Natural killer cell (primary cell): ENCODE results near the gene COL8A2. TPM values are rescaled to one million over a fixed set of nuclear protein-coding genes. Genes with fewer than 3 reads are reported as not detected.
A peak's percentile ranks its signal among the peaks of the same experiment; 100 is the strongest.

Experiments
- ATAC-seq, 3 donors: fragments of 150-1000 bp in 2 of 3; fragments of 200-7000 bp in 1 of 3; cut with Tn5 transposase; 1 replicate in 1 of 3; 2 replicates in 2 of 3; pipeline ENCODE4 v1.10.0; 2021; ENCODE audit warnings: mild to moderate bottlenecking in 2 of 3, moderate library complexity in 2 of 3
- DNase-seq, 2 donors: peaks; one replicate each; pipeline versions ENCODE4 v3.0.0 to v3.0.0-alpha.2; 2013 to 2021; ENCODE audit warnings: mixed read lengths in 1 of 2
- H3K27ac ChIP-seq: one replicate; pipeline ENCODE4 v1.5.1; 2013; ENCODE audit warnings: mild to moderate bottlenecking, low read length
- H3K27me3 ChIP-seq: one replicate; pipeline ENCODE4 v1.6.1; 2013; ENCODE audit warnings: low read length; ENCODE audit not compliant: control insufficient read depth, insufficient read depth
- H3K36me3 ChIP-seq: one replicate; pipeline ENCODE4 v1.6.1; 2013; ENCODE audit warnings: low read length; ENCODE audit not compliant: control insufficient read depth, insufficient read depth
- H3K4me1 ChIP-seq: one replicate; pipeline ENCODE4 v1.6.1; 2013; ENCODE audit warnings: low read length; ENCODE audit not compliant: control insufficient read depth, insufficient read depth
- H3K4me3 ChIP-seq: one replicate; pipeline ENCODE4 v1.5.1; 2013; ENCODE audit warnings: low read length
- H3K9me3 ChIP-seq: one replicate; pipeline ENCODE4 v1.6.1; 2013; ENCODE audit warnings: low read length; ENCODE audit not compliant: control insufficient read depth, insufficient read depth
- H3K27ac Mint-ChIP-seq, 2 donors: one replicate each; pipeline ENCODE4 v1.8.0; 2022; ENCODE audit warnings: mild to moderate bottlenecking in 2 of 2, mixed read lengths in 2 of 2, moderate library complexity in 1 of 2
- H3K27me3 Mint-ChIP-seq, 2 donors: one replicate each; pipeline ENCODE4 v1.8.0; 2022; ENCODE audit warnings: low read depth in 2 of 2, mixed read lengths in 2 of 2
- H3K36me3 Mint-ChIP-seq: one replicate; pipeline ENCODE4 v1.8.0; 2022; ENCODE audit warnings: mixed read lengths
- H3K4me1 Mint-ChIP-seq, 2 donors: one replicate each; pipeline ENCODE4 v1.8.0; 2022; ENCODE audit warnings: mixed read lengths in 2 of 2
- H3K4me3 Mint-ChIP-seq: one replicate; pipeline ENCODE4 v1.8.0; 2022; ENCODE audit warnings: mild to moderate bottlenecking, moderate library complexity, mixed read lengths
- H3K9me3 Mint-ChIP-seq, 2 donors: one replicate each; pipeline ENCODE4 v1.8.0; 2022; ENCODE audit warnings: mixed read lengths in 2 of 2
- WGBS: methylation state at CpG from one replicate; pipeline ENCODE4 v1.1.7; 2013; ENCODE audit warnings: missing lambda C conversion rate; ENCODE audit not compliant: insufficient coverage; 5-methylcytosine and 5-hydroxymethylcytosine counted together
- intact Hi-C: fragments of 100-400 bp; cut with micrococcal nuclease; formaldehyde crosslinking; loops from one replicate; pipeline ENCODE4 v1.14.2; 2022
- total RNA-seq, 4 donors: library from RNA; stranded (reverse); fragments of 120-200 nt in 1 of 4; gene quantifications; one replicate each; pipeline versions ENCODE4 v1.2.3 to v1.2.4, GENCODE V29; 2013 to 2022
- TF ChIP-seq, protein P1 (sequence below): fragments of 200-600 bp; IDR thresholded peaks from one replicate; pipeline ENCODE4 v1.8.0; 2022; ENCODE audit warnings: antibody characterized with exemption

The COL8A2 gene
- total RNA-seq, 3 donors from 2014 or later (not counting 1 experiment from before 2014, with no cell fraction given): 0.09 to 0.20 (median 0.14) TPM

- DNase-seq (peak in 1 of 2 donors; percentile 19), ATAC-seq (no peak)
- no peaks in the 10 kb centered on the region for H3K9me3 ChIP-seq
- peak overlapping the region; percentile 89 to 99 for H3K27ac Mint-ChIP-seq
- no peaks in the 10 kb centered on the region for H3K9me3 Mint-ChIP-seq
- H3K4me3 Mint-ChIP-seq: peak overlapping the region; percentile 87
- peak overlapping the region; percentile 66 for H3K4me3 ChIP-seq
- peaks cover 63 to 80% of the 10 kb centered on the region in 2 donors for H3K4me1 Mint-ChIP-seq
- TF ChIP-seq, protein P1, sequence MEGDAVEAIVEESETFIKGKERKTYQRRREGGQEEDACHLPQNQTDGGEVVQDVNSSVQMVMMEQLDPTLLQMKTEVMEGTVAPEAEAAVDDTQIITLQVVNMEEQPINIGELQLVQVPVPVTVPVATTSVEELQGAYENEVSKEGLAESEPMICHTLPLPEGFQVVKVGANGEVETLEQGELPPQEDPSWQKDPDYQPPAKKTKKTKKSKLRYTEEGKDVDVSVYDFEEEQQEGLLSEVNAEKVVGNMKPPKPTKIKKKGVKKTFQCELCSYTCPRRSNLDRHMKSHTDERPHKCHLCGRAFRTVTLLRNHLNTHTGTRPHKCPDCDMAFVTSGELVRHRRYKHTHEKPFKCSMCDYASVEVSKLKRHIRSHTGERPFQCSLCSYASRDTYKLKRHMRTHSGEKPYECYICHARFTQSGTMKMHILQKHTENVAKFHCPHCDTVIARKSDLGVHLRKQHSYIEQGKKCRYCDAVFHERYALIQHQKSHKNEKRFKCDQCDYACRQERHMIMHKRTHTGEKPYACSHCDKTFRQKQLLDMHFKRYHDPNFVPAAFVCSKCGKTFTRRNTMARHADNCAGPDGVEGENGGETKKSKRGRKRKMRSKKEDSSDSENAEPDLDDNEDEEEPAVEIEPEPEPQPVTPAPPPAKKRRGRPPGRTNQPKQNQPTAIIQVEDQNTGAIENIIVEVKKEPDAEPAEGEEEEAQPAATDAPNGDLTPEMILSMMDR: no peak
- intact Hi-C loops: loop anchor here (1.0 kb wide), 1 partner anchor 8 kb away; the partner anchor contains the start of gene TRAPPC3
- H3K27me3 ChIP-seq: no peaks in the 10 kb centered on the region
- 7% methylated on average over 7 of the region's 9 CpGs for WGBS
- no peaks in the 10 kb centered on the region for H3K36me3 ChIP-seq
- peak overlapping the region; percentile 67 for H3K27ac ChIP-seq
- no peaks in the 10 kb centered on the region for H3K27me3 Mint-ChIP-seq
- no peaks in the 10 kb centered on the region for H3K36me3 Mint-ChIP-seq
- peaks cover 74% of the 10 kb centered on the region for H3K4me1 ChIP-seq
Measured at GRCh38 chr1:36157115-36157903, 32.3 kb upstream of the COL8A2 start.

- no peaks in the 10 kb centered on the region for H3K36me3 Mint-ChIP-seq
- DNase-seq: peak; percentile 53 to 69
- intact Hi-C loops: loop anchor here (1.0 kb wide), 1 partner anchor 7 kb away; the partner anchor contains the start of gene TRAPPC3
- H3K27ac Mint-ChIP-seq: peak overlapping the region; percentile 89 to 99
- no peaks in the 10 kb centered on the region for H3K9me3 Mint-ChIP-seq
- H3K4me3 Mint-ChIP-seq: peak overlapping the region; percentile 87
- under 1% methylated on average over 69 of the region's 69 CpGs for WGBS
- H3K9me3 ChIP-seq: no peaks in the 10 kb centered on the region
- peak overlapping the region; percentile 67 for H3K27ac ChIP-seq
- peak in 2 of 3 donors; percentile 16 to 24 for ATAC-seq
- H3K4me1 ChIP-seq: peaks cover 74% of the 10 kb centered on the region
- H3K27me3 Mint-ChIP-seq: no peaks in the 10 kb centered on the region
- peak overlapping the region; percentile 66 for H3K4me3 ChIP-seq
- TF ChIP-seq, protein P1: no peak
- peaks cover 63 to 80% of the 10 kb centered on the region in 2 donors for H3K4me1 Mint-ChIP-seq
- no peaks in the 10 kb centered on the region for H3K27me3 ChIP-seq
- no peaks in the 10 kb centered on the region for H3K36me3 ChIP-seq
Measured at GRCh38 chr1:36156329-36157114, 31.5 kb upstream of the COL8A2 start.

- peaks cover 74% of the 10 kb centered on the region for H3K4me1 ChIP-seq
- TF ChIP-seq, protein P1: no peak
- no peaks in the 10 kb centered on the region for H3K36me3 ChIP-seq
- Mint-ChIP-seq H3K4me1 (peaks cover 61 to 81% of the 10 kb centered on the region in 2 donors), H3K27ac (peak within 1 kb of the TSS; percentile 99 to 100), H3K9me3 (no peaks in the 10 kb centered on the region), H3K36me3 (no peaks in the 10 kb centered on the region), H3K4me3 (peak within 1 kb of the TSS; percentile 88), H3K27me3 (no peaks in the 10 kb centered on the region)
- no peaks in the 10 kb centered on the region for H3K9me3 ChIP-seq
- H3K27me3 ChIP-seq: no peaks in the 10 kb centered on the region
- H3K4me3 ChIP-seq: peak within 1 kb of the TSS; percentile 66
- intact Hi-C loops: no loop called here
- ATAC-seq (peak; percentile 68 to 89 (median 81)), DNase-seq (peak; percentile 90 to 93)
- under 1% methylated on average over 86 of the region's 88 CpGs for WGBS
- peak within 1 kb of the TSS; percentile 96 for H3K27ac ChIP-seq
Measured at GRCh38 chr1:36155408-36156328, 30.6 kb upstream of the COL8A2 start, which contains the start of gene MAP7D1. TSS of gene MAP7D1 (plus strand) at chr1:36156160. CDS start at chr1:36156418, 258 bp downstream.
